ENCODE measurements around the gene GAB2. TPM values are rescaled to one million over a fixed set of nuclear protein-coding genes. Genes with fewer than 3 reads are reported as not detected.

GAB2 gene
- total RNA-seq, 4 donors from 2014 or later, result 15.9 to 82.3 (median 21.1) TPM

- DNase-seq, result no peak
- intact Hi-C loops (cut with DNase I; ENCODE audit: low total_unique reads), result no loop called here
- Histone ChIP-seq H3K27ac (no peak overlapping the region), H3K27me3 (no peaks in the 10 kb centered on the region), H3K9me3 (no peaks in the 10 kb centered on the region), H3K4me3 (no peak overlapping the region), H3K36me3 (no peaks in the 10 kb centered on the region), H3K4me1 (no peaks in the 10 kb centered on the region)
- TF ChIP-seq, protein P1, sequence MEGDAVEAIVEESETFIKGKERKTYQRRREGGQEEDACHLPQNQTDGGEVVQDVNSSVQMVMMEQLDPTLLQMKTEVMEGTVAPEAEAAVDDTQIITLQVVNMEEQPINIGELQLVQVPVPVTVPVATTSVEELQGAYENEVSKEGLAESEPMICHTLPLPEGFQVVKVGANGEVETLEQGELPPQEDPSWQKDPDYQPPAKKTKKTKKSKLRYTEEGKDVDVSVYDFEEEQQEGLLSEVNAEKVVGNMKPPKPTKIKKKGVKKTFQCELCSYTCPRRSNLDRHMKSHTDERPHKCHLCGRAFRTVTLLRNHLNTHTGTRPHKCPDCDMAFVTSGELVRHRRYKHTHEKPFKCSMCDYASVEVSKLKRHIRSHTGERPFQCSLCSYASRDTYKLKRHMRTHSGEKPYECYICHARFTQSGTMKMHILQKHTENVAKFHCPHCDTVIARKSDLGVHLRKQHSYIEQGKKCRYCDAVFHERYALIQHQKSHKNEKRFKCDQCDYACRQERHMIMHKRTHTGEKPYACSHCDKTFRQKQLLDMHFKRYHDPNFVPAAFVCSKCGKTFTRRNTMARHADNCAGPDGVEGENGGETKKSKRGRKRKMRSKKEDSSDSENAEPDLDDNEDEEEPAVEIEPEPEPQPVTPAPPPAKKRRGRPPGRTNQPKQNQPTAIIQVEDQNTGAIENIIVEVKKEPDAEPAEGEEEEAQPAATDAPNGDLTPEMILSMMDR (IDR thresholded peaks at IDR 0.05), result no peak
- TF ChIP-seq POLR2A (IDR thresholded peaks at IDR 0.05), result no peak
Observed at GRCh38 chr11:78199015-78199652, 218.5 kb downstream of the GAB2 start.

- DNase-seq, result no peak
- H3K27me3 ChIP-seq, result no peaks in the 10 kb centered on the region
- no peaks in the 10 kb centered on the region for H3K4me1 ChIP-seq
- H3K9me3 ChIP-seq, result no peaks in the 10 kb centered on the region
- intact Hi-C loops (cut with DNase I; ENCODE audit: low total_unique reads), result no loop called here
- TF ChIP-seq POLR2A (IDR thresholded peaks at IDR 0.05), result no peak
- TF ChIP-seq, protein P1 (IDR thresholded peaks at IDR 0.05), result no peak
- H3K36me3 ChIP-seq, result no peaks in the 10 kb centered on the region
- no peak overlapping the region for H3K27ac ChIP-seq
- no peak overlapping the region for H3K4me3 ChIP-seq
Observed at GRCh38 chr11:78197816-78198215, 219.8 kb downstream of the GAB2 start.

DNA sequence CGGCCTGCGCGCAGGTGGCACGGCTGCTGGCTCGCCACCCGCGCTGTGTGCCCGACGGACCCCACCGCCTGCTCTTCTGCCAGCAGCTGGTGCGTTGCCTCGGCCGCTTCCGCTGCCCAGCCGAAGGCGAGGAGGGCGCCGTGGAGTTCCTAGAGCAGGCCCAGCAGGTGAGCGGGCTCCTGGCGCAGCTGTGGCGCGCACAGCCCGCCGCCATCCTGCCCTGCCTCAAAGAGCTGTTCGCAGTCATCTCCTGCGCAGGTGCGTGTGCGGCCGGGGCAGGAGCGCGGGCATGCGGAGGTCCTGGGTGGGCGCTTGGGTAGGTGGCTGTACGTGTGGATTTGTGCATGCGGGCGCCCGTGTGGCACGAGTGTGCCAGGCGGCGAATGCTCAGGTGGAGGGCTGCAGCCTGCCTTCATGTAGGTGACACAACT is 220.9 kb downstream of the GAB2 start:
- Histone ChIP-seq H3K4me3 (no peak overlapping the region), H3K27me3 (no peaks in the 10 kb centered on the region), H3K27ac (no peak overlapping the region), H3K9me3 (no peaks in the 10 kb centered on the region), H3K4me1 (no peaks in the 10 kb centered on the region), H3K36me3 (no peaks in the 10 kb centered on the region)
- intact Hi-C loops (cut with DNase I; ENCODE audit: low total_unique reads), result no loop called here
- DNase-seq, result no peak
- no peak for TF ChIP-seq POLR2A (IDR thresholded peaks at IDR 0.05)
- TF ChIP-seq, protein P1 (IDR thresholded peaks at IDR 0.05), result no peak

DNA sequence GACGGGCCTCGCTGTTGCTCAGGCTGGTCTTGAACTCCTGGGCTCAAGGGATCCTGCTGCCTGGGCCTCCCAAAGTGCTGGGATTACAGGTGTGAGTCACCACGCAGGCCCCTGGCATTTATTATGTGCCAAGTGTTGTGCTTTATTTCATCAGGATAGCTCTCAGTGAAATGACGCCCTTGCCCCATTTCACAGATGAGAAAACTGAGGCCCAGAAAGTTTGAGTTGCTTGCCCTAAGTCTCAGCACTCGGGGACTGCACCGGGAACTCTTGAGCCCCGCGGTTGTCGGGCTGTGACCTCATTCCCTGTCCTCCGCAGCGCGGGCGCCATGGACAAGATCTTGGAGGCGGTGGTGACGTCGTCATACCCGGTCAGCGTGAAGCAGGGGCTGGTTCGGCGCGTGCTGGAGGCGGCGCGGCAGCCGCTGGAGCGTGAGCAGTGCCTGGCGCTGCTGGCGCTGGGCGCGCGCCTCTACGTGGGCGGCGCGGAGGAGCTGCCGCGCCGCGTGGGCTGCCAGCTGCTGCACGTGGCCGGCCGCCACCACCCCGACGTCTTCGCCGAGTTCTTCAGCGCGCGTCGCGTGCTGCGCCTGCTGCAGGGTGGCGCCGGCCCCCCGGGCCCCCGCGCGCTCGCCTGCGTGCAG is 221.6 kb downstream of the GAB2 start:
- Histone ChIP-seq H3K9me3 (no peaks in the 10 kb centered on the region), H3K4me3 (no peak overlapping the region), H3K36me3 (no peaks in the 10 kb centered on the region), H3K27ac (no peak overlapping the region), H3K4me1 (no peaks in the 10 kb centered on the region), H3K27me3 (no peaks in the 10 kb centered on the region)
- intact Hi-C loops (cut with DNase I; ENCODE audit: low total_unique reads), result no loop called here
- TF ChIP-seq, protein P1 (IDR thresholded peaks at IDR 0.05), result no peak
- no peak for TF ChIP-seq POLR2A (IDR thresholded peaks at IDR 0.05)
- DNase-seq, result no peak

DNA sequence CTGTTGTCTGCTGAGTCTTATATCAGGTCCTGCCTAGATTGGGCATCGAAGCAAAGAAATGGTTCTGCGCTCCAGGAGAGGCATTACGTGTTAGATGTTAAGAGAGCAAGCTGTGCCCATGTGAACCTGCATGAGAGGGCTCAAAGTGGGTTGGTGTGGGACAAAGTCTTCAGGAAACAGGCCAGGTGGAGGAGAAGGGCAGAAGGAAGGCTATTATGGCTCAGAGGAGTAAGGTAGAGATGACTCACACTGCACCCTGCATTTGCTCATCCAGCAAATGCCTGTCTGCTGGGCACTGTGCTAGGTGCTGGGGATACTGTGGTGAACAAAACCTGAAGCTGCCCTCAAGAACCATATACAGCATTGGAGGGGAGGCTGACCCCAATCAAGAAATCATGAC is 223.1 kb downstream of the GAB2 start:
- H3K4me3 ChIP-seq, result no peak overlapping the region
- no peak overlapping the region for H3K27ac ChIP-seq
- DNase-seq, result no peak
- intact Hi-C loops (cut with DNase I; ENCODE audit: low total_unique reads), result no loop called here
- H3K9me3 ChIP-seq, result no peaks in the 10 kb centered on the region
- no peaks in the 10 kb centered on the region for H3K27me3 ChIP-seq
- no peaks in the 10 kb centered on the region for H3K4me1 ChIP-seq
- TF ChIP-seq POLR2A (IDR thresholded peaks at IDR 0.05), result no peak
- TF ChIP-seq, protein P1 (IDR thresholded peaks at IDR 0.05), result no peak
- no peaks in the 10 kb centered on the region for H3K36me3 ChIP-seq
